ENCODE measurements around the gene CFI.

- TF ChIP-seq EP300 (IDR thresholded peaks at IDR 0.05) (no peak), CTCF (IDR thresholded peaks at IDR 0.05) (no peak)
Measured at GRCh38 chr4:109708435-109708834, 93.4 kb downstream of the CFI start.

Measured in suprapubic skin (tissue), 3 donors.